Measurements from ENCODE around the gene ENSA.
A peak's percentile ranks its signal among the peaks of the same experiment; 100 is the strongest.
"Not testable (repeated sequence)": the region's sequence is repeated elsewhere in the genome, so short reads cannot be mapped to it uniquely, and the experiment has no call there.

The ENSA gene

DNA sequence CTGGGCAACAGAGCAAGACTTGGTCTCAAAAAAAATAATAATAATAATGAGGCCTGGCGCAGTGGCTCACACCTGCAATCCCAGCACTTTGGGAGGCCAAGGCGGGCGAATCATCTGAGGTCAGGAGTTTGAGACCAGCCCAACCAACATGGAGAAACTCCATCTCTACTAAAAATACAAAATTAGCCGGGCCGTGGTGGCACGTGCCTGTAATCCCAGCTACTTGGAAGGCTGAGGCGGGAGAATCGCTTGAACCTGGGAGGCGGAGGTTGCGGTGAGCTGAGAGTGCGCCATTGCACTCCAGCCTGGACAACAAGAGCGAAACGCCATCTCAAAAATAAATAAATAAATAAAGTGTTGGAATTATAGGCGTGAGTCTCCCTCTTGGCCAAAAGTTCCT lies 47.5 kb downstream of the ENSA start:
- DNase-seq (ENCODE audit: low read depth in 2 of 2, low spot score in 1 of 2) = not testable (repeated sequence)

DNA sequence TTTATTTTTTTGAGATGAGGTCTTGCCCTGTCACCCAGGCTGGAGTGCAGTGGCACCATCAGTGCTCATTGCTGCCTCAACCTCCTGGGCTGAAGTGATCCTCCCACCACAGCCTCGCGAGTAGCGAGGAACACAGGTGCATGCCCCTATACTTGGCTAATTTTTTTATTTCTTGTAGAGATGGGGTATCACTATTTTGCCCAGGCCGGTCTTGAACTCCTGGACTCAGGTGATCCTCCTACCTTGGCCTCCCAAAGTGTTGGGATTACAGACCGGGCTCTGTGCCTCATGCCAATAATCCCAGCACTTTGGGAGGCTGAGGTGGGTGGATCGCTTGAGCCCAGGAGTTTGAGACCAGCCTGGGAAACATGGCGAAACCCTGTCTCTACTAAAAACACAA lies 48.0 kb downstream of the ENSA start:
- DNase-seq (ENCODE audit: low read depth in 2 of 2, low spot score in 1 of 2) = not testable (repeated sequence)

DNA sequence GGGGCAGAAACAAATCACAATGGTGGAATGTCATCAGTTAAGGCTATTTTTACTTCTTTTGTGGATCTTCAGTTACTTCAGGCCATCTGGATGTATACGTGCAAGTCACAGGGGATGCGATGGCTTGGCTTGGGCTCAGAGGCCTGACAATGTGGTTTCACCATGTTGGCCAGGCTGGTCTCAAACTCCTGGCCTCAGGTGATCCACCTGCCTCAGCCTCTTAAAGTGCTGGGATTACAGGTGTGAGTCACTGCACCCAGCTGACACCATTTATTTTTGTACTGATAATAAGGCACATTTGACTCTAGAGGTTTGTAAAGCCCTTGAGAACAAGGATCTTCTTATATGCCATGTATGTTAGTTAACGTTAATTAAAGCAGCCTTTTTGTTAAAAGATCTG lies 48.4 kb downstream of the ENSA start:
- DNase-seq (ENCODE audit: low read depth in 2 of 2, low spot score in 1 of 2) = not testable (repeated sequence)

DNA sequence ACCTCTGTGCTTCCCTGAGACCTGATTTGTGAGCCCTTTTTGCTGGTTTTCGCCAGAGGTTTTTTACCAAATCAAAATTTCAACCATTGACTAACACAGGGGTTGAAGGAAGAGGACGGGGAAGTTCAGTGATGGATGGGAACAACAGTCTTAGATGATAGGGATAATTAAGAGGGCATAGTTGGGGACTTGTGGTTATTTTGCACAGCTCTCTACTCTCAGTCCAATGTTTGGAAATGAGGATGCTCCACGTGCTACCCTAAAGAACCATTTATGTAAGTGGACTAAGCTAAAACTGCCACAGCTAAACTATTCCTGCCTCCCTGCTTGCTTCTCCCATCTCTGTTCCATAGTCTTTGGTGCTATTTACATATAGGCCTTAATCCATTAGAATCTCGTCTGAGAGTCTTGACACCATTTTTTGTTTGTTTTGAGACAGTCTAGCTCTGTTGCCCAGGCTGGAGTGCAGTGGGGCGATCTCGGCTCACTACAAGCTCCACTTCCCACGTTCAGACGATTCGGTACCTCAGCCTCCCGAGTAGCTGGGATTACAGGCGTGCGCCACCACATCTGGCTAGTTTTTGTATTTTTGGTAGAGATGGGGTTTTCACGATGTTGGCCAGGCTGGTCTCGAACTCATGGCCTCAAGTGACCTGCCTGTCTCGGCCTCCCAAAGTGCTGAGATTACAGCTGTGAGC lies 49.3 kb downstream of the ENSA start:
- DNase-seq (ENCODE audit: low read depth in 2 of 2, low spot score in 1 of 2) = no peak

DNA sequence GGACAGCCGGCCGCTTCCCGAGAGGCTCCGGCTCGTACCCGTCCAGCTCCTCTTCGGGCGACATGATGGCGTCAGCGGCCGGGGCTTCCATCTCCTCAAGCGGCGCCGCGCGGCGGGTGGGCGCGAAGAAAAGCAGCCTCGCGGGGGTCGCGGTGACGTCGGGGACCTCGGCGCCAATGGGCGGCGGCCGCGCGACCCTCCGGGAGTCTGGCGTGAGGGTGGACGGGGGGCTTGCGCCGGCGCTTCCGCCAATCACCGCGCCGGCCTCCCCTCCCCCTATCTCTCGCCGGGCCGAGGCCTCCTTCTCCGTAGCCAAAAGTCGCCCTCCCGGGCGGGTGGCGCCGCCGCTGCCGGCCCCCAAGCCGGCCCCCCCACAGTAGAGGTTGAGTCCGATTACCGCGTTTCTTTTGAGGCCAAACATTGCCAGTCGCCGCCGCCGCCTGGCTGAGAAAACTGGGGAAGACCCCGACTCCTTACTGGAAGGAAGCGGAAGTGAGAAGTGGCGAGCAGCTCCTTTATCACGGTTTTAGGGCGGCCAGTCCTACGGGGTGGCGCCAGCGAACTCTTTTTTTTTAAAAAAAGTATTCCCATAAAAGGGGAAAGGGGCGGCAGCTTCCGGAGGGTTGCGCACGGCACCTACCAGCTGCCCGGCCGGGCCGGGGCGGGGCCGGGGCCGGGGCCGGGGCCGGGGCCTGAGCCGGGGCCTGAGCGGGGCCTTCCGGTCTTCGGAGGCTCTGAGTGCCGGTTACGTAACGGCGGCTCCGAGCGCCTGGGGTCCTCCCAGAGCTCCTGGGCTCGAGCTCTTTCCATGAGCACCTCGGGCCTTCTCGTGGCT lies 50.1 kb downstream of the ENSA start, which contains the start of gene MCL1:
Gene MCL1, minus strand, starts transcription at position 501 of the 835 bp plus-strand sequence. Its CDS starts 80 bp downstream, at position 421.
- peak; percentile 68 to 80 for DNase-seq (ENCODE audit: low read depth in 2 of 2, low spot score in 1 of 2)

DNA sequence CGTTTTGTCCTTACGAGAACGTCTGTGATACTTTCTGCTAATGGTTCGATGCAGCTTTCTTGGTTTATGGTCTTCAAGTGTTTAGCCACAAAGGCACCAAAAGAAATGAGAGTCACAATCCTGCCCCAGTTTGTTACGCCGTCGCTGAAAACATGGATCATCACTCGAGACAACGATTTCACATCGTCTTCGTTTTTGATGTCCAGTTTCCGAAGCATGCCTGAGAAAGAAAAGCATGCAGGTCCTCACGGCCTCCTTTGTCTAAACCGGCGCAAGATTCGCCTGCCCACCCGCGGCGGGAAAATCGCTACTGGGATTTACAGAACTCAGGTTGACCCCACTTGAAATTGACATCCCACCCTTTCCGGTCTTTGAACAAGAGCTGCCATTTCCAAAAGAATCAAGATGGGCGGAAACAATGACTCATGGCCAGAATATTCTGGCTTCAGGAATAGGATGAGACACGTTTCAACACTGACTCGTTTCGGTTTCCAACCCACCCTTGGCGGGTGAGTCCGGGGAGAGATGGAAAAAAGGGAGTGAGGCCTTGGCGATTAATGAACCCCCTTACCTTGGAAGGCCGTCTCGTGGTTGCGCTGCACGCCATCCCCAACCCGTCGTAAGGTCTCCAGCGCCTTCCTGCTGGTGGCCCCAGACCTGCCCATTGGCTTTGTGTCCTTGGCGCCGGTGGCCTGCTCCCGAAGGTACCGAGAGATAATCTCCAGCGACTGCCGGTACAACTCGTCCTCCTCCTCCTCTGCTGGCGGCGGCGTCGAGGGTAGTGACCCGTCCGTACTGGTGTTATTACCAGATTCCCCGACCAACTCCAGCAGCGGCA lies 50.9 kb downstream of the ENSA start:
- DNase-seq (ENCODE audit: low read depth in 2 of 2, low spot score in 1 of 2) = no peak

DNA sequence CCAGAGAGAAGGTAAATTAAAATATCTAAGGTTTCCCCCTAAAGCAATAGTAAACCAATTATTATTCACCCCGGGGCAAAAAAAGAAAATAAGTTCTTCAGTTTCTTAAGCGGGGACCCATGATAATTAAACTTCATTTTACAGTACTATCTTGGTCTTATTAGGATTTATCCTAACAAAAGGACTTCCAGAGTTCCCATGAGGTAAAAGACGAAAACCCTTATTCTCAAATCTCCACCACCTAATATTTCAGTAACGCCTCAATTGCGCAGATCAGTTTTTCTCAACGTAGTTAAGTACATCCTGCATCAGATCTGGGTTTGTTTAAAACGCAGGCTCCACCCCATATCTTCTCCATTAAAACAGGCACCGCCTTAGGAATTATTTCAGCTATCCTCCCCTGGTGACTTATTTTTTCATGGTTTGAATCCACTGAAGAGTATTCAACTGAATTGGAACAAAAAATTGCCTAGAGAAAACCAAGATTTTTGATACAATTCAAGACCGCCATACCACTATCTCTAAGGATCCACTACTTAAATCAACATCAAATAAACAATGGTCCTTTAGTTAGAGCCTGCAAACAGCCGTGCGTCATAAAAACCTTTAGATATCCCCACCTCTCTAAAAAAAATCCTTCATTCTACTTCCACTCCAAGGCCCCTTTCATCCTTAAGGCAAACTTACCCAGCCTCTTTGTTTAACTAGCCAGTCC lies 51.7 kb downstream of the ENSA start:
- DNase-seq (ENCODE audit: low read depth in 2 of 2, low spot score in 1 of 2) = no peak

DNA sequence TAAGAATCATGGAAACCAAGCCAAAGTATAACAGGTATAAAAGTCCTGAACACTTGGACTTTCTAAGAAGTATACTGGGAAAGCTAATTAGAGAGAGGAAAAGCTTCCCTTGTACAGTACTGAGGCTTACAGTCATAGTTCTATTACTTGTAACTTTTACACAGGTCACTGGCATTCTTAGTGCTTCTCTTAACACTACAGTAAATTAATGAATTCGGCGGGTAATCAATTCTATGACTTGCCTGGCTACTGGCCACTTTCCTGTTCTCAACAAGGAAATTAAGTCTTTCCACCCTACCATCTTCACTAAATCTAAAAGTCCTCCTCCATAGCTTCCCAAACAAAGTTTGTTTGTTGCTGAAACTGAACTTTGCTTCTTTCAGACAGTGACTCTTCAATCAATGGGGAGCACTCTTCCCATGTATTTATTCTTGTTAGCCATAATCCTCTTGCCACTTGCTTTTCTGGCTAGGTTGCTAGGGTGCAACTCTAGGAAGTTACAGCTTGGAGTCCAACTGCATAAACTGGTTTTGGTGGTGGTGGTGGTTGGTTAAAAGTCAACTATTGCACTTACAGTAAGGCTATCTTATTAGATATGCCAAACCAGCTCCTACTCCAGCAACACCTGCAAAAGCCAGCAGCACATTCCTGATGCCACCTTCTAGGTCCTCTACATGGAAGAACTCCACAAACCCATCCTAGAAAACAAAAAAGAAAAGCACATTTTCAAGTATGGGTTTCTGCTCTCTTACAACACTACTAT lies 52.4 kb downstream of the ENSA start:
- DNase-seq (ENCODE audit: low read depth in 2 of 2, low spot score in 1 of 2) = no peak

DNA sequence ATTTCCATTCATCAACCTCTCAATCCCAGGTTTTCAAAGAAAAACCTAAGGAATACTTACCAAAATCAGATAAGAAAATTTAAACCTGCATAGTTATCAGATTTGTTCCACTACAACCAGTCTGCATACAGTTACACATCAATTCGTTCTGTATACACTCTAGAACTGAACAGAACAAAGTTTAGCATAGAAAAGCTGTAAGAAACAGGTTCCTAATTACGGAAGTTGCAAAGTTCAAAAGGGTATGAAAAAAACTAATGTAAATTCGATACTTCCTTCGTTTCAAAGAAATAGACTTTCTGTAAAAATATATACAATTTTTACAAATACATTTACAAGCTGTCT lies 53.1 kb downstream of the ENSA start:
- no peak for DNase-seq (ENCODE audit: low read depth in 2 of 2, low spot score in 1 of 2)

DNA sequence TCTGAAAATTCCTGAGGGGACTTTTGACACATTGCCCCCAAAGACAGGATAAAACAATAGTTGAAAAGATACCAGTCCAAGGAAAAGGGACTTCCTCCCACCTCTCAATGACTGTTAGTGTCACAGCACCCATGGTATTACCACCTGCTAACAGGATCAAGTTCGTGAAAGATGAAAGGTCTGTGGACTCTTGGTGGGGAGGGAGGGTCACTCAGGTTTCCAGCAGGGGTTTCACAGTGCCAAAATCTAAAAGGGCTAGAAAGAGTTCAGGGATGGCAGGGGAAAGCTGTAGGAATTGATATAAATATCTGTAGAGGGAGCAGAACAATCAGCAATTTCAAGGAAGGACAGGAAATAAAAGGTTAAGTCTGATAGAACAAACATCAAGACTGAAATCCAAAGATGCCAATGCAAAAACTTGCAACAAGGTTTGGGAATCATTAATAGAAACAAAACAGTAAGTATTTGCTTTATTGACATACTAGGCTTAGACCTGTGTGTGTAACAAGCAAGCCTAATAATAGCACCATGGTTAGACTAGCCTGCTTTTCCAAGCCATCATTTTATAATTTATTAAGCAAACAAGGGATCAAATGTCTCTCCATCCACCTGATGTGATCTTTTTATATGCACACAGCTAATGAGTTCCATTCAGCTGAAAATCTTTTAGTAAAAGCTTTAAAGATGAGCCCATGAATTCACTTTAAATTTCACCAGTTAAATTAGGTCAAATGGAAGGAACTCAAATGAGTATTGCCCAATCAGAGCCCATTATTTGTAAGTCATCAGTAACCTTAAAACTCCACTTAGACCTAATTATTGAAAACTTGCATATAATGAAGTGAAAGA lies 53.7 kb downstream of the ENSA start:
- no peak for DNase-seq (ENCODE audit: low read depth in 2 of 2, low spot score in 1 of 2)

DNA sequence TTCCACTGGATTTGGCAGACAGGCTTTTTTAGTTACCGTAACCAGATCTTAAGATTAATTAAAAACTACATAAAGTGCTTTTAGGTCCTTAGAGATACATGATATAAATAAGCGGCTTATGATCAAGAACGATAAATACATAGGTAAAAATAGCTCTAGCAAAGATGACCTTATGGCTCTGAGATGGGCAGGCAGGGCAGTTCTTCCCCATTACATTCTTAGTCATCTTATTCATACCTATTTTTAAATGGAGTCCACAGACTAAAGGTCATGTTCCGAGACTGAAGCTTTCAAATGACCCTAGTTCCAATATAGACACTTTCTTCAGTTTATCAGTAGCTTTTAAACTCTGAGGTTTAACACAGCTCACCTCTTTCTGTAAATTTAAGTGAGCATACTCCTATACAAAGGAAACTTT lies 54.3 kb downstream of the ENSA start:
- DNase-seq (ENCODE audit: low read depth in 2 of 2, low spot score in 1 of 2) = no peak

DNA sequence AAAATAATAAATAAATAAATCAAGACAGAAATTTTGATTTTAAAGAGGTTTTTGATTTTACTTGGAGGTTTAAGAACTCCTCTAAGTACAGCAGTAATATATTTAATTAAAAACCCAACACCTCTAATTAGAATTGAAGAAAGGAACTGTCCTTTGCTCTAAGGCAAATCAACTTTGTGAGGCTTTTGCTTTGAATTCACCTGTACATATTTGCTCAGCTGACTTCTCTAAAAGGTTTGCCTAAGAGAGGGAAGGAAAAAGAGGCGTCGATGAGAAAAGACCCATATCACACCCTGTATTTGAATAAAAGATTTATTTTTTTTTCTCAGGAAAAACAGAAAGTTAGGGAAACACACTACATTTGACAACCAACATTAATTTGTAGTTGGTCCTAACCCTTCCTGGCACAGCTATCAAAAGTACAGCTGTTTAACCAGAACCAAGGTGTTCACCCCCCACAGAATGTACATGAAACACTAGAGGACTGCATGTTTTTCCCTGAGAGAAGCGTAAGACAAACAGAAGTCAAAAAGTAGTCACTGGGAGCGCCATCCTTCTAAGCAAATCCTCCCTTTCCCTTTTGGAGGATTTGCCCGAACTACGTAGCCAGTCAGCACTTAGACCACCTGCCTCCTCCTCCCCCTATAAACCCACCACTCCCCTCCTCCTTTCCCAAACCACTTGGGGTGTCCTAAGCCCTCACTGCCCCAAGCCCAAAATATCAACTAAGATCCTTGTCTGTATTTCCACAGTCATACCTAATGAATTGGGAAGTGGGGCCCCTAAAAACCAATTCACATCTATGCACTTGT lies 54.9 kb downstream of the ENSA start:
- DNase-seq (ENCODE audit: low read depth in 2 of 2, low spot score in 1 of 2) = no peak

DNA sequence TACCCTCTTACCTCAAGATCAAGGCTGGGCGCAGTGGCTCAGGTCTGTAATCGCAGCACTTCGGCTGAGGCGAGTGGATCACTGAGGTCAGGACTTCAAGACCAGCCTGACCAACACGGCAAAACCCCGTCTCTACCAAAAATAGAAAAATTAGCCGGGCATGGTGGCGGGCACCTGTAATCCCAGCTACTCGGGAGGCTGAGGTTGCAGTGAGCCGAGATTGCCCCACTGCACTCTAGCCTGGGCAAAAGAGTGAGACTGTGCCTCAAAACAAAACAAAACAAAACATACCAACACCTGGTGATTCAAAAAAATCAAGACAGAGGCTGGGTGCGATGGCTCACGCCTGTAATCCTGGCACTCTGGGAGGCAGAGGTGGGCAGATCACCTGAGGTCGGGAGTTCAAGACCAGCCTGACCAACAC lies 55.8 kb downstream of the ENSA start:
- DNase-seq (ENCODE audit: low read depth in 2 of 2, low spot score in 1 of 2) = not testable (repeated sequence)

DNA sequence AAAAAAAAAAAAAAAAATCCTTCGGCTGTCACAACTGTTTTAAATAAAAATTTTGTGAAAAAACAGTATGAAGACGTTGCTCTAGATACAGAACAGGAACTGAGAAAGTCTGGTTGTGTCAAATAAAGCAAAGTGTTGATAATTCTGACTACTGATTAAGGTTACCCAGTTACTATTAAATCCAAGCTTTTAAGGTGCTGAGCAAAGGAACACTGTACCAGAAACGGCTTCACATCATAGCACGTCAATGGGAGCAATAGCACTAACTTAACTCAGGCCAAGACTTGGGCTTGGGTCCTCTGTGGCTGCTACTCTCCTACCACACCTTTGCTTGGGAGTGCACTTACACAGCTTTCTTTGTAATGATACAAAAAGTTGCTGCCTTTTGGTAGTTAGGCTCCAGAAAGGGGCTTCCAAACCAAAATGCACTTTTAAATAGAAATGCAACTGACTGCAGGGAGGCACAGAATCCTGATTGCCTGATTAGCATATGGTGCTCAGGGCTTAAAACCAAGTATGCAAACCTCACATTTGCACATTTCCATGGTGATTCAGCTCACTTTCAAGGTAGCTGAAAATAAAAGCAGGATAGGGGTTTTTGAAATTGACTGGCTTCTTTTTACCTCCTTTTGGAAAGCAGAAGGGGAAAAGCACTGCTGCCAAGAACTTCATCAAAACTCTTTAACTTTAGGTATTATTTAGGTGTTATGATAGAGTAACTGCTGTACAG lies 56.3 kb downstream of the ENSA start:
- no peak for DNase-seq (ENCODE audit: low read depth in 2 of 2, low spot score in 1 of 2)
